Activated gamma-delta T cell treated with Interleukin-2 at 50 U/mL for 16 hours (primary cell): ENCODE data around the gene MAP3K14.

Source experiments
- DNase-seq: peaks from one replicate; pipeline ENCODE4 v3.0.0-alpha.2; 2020

Gene MAP3K14

GRCh38 chr17:45231481-45232116 lies 85.2 kb downstream of the MAP3K14 start:
- peak; percentile 31 for DNase-seq

- DNase-seq = no peak
Measured at GRCh38 chr17:45230787-45231480, 85.9 kb downstream of the MAP3K14 start.

GRCh38 chr17:45230410-45230786 lies 86.4 kb downstream of the MAP3K14 start:
- DNase-seq = no peak

- no peak for DNase-seq
Measured at GRCh38 chr17:45229681-45230409, 87.0 kb downstream of the MAP3K14 start.

GRCh38 chr17:45228763-45229539 lies 87.9 kb downstream of the MAP3K14 start:
- DNase-seq = peak; percentile 76

- no peak for DNase-seq
Measured at GRCh38 chr17:45227926-45228762, 88.7 kb downstream of the MAP3K14 start.

- DNase-seq = no peak
Measured at GRCh38 chr17:45227101-45227925, 89.5 kb downstream of the MAP3K14 start.

GRCh38 chr17:45226576-45226975 lies 90.2 kb downstream of the MAP3K14 start:
- DNase-seq = no peak

- peak; percentile 98 for DNase-seq
Measured at GRCh38 chr17:45225964-45226530, 90.8 kb downstream of the MAP3K14 start.

- DNase-seq = peak; percentile 49
Measured at GRCh38 chr17:45225051-45225700, 91.6 kb downstream of the MAP3K14 start.

- no peak for DNase-seq
Measured at GRCh38 chr17:45224671-45225050, 92.2 kb downstream of the MAP3K14 start.

- peak; percentile 40 for DNase-seq
Measured at GRCh38 chr17:45223539-45224528, 93.0 kb downstream of the MAP3K14 start.

GRCh38 chr17:45222996-45223538 lies 93.8 kb downstream of the MAP3K14 start:
- no peak for DNase-seq

- peak; percentile 53 for DNase-seq
Measured at GRCh38 chr17:45222289-45222995, 94.4 kb downstream of the MAP3K14 start.

GRCh38 chr17:45222014-45222288 lies 94.9 kb downstream of the MAP3K14 start:
- no peak for DNase-seq

- DNase-seq = peak; percentile 70
Measured at GRCh38 chr17:45221081-45222013, 95.5 kb downstream of the MAP3K14 start, which contains the start of gene FMNL1. Gene FMNL1 (plus strand): TSS chr17:45221885. CDS start chr17:45222125, 240 bp downstream.

GRCh38 chr17:45220079-45220478 lies 96.7 kb downstream of the MAP3K14 start:
- DNase-seq = no peak
